Activated CD4-positive, alpha-beta T cell treated with anti-CD3 and anti-CD28 coated beads for 1 hour (primary cell): Measurements from ENCODE around the gene COPS2.
"Not testable (repeated sequence)": the region's sequence is repeated elsewhere in the genome, so short reads cannot be mapped to it uniquely, and the experiment has no call there.

Experiments used
- DNase-seq: peaks from one replicate; pipeline ENCODE4 v3.0.0-alpha.2; 2020

The COPS2 gene

GRCh38 chr15:49101536-49101935 lies 53.9 kb downstream of the COPS2 start:
- no peak for DNase-seq

- no peak for DNase-seq
Measured at GRCh38 chr15:49096090-49096750, 59.2 kb downstream of the COPS2 start.

GRCh38 chr15:49094923-49095322 lies 60.5 kb downstream of the COPS2 start:
- no peak for DNase-seq

- no peak for DNase-seq
Measured at GRCh38 chr15:49093252-49094105, 61.9 kb downstream of the COPS2 start.

GRCh38 chr15:49088996-49089395 lies 66.4 kb downstream of the COPS2 start:
- DNase-seq = no peak

GRCh38 chr15:49085696-49086459 lies 69.5 kb downstream of the COPS2 start:
- DNase-seq = no peak

GRCh38 chr15:49084285-49084570 lies 71.2 kb downstream of the COPS2 start:
- no peak for DNase-seq

- no peak for DNase-seq
Measured at GRCh38 chr15:49083401-49084284, 71.8 kb downstream of the COPS2 start.

- DNase-seq = no peak
Measured at GRCh38 chr15:49082960-49083359, 72.4 kb downstream of the COPS2 start.

GRCh38 chr15:49079340-49080039 lies 75.9 kb downstream of the COPS2 start:
- DNase-seq = no peak

- no peak for DNase-seq
Measured at GRCh38 chr15:49075881-49076280, 79.5 kb downstream of the COPS2 start.

- not testable (repeated sequence) for DNase-seq
Measured at GRCh38 chr15:49074589-49075287, 80.7 kb downstream of the COPS2 start.
